ENCODE results near the gene DTX2.
"Not testable (repeated sequence)": the region's sequence is repeated elsewhere in the genome, so short reads cannot be mapped to it uniquely, and the experiment has no call there.

DTX2 gene

GRCh38 chr7:76461464-76462101 is at the start of gene DTX2:
Gene DTX2 (plus strand): TSS chr7:76461709. CDS start chr7:76480510, 18,801 bp downstream.
- DNase-seq (ENCODE audit: low read depth in 2 of 2): peak in 1 of 2 donors; percentile 48

- no peak for DNase-seq (ENCODE audit: low read depth in 2 of 2)
Measured at GRCh38 chr7:76412249-76412648, 49.3 kb upstream of the DTX2 start.

- not testable (repeated sequence) for DNase-seq (ENCODE audit: low read depth in 2 of 2)
Measured at GRCh38 chr7:76417654-76418310, 43.7 kb upstream of the DTX2 start.

- DNase-seq (ENCODE audit: low read depth in 2 of 2): not testable (repeated sequence)
Measured at GRCh38 chr7:76421097-76421496, 40.4 kb upstream of the DTX2 start.

- no peak for DNase-seq (ENCODE audit: low read depth in 2 of 2)
Measured at GRCh38 chr7:76423666-76424412, 37.7 kb upstream of the DTX2 start.

GRCh38 chr7:76424413-76425111 is 36.9 kb upstream of the DTX2 start, which contains the start of gene ZP3:
Gene ZP3 (plus strand): TSS chr7:76424950. CDS start chr7:76424965, 15 bp downstream.
- no peak for DNase-seq (ENCODE audit: low read depth in 2 of 2)

GRCh38 chr7:76425156-76425555 is 36.4 kb upstream of the DTX2 start:
- no peak for DNase-seq (ENCODE audit: low read depth in 2 of 2)

- DNase-seq (ENCODE audit: low read depth in 2 of 2): not testable (repeated sequence)
Measured at GRCh38 chr7:76425558-76425957, 36.0 kb upstream of the DTX2 start.

- no peak for DNase-seq (ENCODE audit: low read depth in 2 of 2)
Measured at GRCh38 chr7:76426246-76426645, 35.3 kb upstream of the DTX2 start.

- DNase-seq (ENCODE audit: low read depth in 2 of 2): no peak
Measured at GRCh38 chr7:76427635-76428034, 33.9 kb upstream of the DTX2 start.

- no peak for DNase-seq (ENCODE audit: low read depth in 2 of 2)
Measured at GRCh38 chr7:76428149-76428823, 33.2 kb upstream of the DTX2 start.

GRCh38 chr7:76428868-76429805 is 32.4 kb upstream of the DTX2 start:
- DNase-seq (ENCODE audit: low read depth in 2 of 2): no peak

GRCh38 chr7:76430211-76430610 is 31.3 kb upstream of the DTX2 start:
- DNase-seq (ENCODE audit: low read depth in 2 of 2): no peak

- no peak for DNase-seq (ENCODE audit: low read depth in 2 of 2)
Measured at GRCh38 chr7:76430836-76431235, 30.7 kb upstream of the DTX2 start.

GRCh38 chr7:76437873-76438272 is 23.6 kb upstream of the DTX2 start:
- peak in 1 of 2 donors; percentile 34 for DNase-seq (ENCODE audit: low read depth in 2 of 2)

- DNase-seq (ENCODE audit: low read depth in 2 of 2): not testable (repeated sequence)
Measured at GRCh38 chr7:76439120-76439888, 22.2 kb upstream of the DTX2 start.

GRCh38 chr7:76440404-76440803 is 21.1 kb upstream of the DTX2 start:
- DNase-seq (ENCODE audit: low read depth in 2 of 2): not testable (repeated sequence)

GRCh38 chr7:76441792-76442191 is 19.7 kb upstream of the DTX2 start:
- not testable (repeated sequence) for DNase-seq (ENCODE audit: low read depth in 2 of 2)

- DNase-seq (ENCODE audit: low read depth in 2 of 2): not testable (repeated sequence)
Measured at GRCh38 chr7:76442664-76443446, 18.7 kb upstream of the DTX2 start.
